K562 (cell line): ENCODE measurements around the gene PTPN7. TPM values are rescaled to one million over a fixed set of nuclear protein-coding genes. Genes with fewer than 3 reads are reported as not detected.

Experiments
- DNMT1 ChIP-seq: fragments of 450-650 bp; IDR thresholded peaks from 2 replicates; pipeline ENCODE4 v1.6.1; 2016; ENCODE audit warnings: antibody characterized with exemption, mild to moderate bottlenecking
- LARP7 ChIP-seq: fragments of 450-650 bp; IDR thresholded peaks from 2 replicates; pipeline ENCODE4 v1.6.1; 2016
- LCOR ChIP-seq: sonication (generic); formaldehyde crosslinking; IDR thresholded peaks from 2 replicates; pipeline ENCODE4 v1.8.0; 2022; ENCODE audit warnings: mild to moderate bottlenecking, missing genetic modification reagents
- MEF2A ChIP-seq: IDR thresholded peaks from 2 replicates; pipeline ENCODE4 v1.6.1; 2011; ENCODE audit warnings: low read depth, mild to moderate bottlenecking, low read length, moderate library complexity; ENCODE audit not compliant: control insufficient read depth
- MTA3 ChIP-seq: fragments of 450-650 bp; formaldehyde crosslinking; IDR thresholded peaks from 2 replicates; pipeline ENCODE4 v1.6.1; 2017; ENCODE audit warnings: mild to moderate bottlenecking, borderline replicate concordance
- MYC ChIP-seq, 2 experiments: fragments of 250-450 bp in 1 of 2; sonication (Bioruptor Pico) in 1 of 2; IDR thresholded peaks; 2 replicates each; pipeline versions ENCODE4 v1.5.1 to v1.6.1; 2012 to 2021; ENCODE audit warnings: low read depth in 2 of 2, borderline replicate concordance in 1 of 2, improper control_type of control experiment in 1 of 2, low read length in 1 of 2, mild to moderate bottlenecking in 1 of 2, moderate library complexity in 1 of 2
- POLR2AphosphoS2 ChIP-seq: IDR thresholded peaks from 2 replicates; pipeline ENCODE4 v1.6.1; 2012; ENCODE audit warnings: low read length, improper control_type of control experiment
- XRCC5 ChIP-seq: fragments of 200-400 bp; formaldehyde crosslinking; IDR thresholded peaks from 2 replicates; pipeline ENCODE4 v1.6.1; 2017; ENCODE audit warnings: low read depth, mild to moderate bottlenecking, low read length
- ZBED1 ChIP-seq: IDR thresholded peaks from 2 replicates; pipeline ENCODE4 v1.6.1; 2014
- ZBTB7A ChIP-seq: IDR thresholded peaks from 2 replicates; pipeline ENCODE4 v1.6.1; 2011; ENCODE audit warnings: low read depth, mild to moderate bottlenecking, low read length, moderate library complexity, borderline replicate concordance; ENCODE audit not compliant: control insufficient read depth
- ZNF175 ChIP-seq: fragments of 200-800 bp; sonication (Bioruptor generic); IDR thresholded peaks from 2 replicates; pipeline ENCODE4 v1.6.1; 2016; ENCODE audit warnings: low read depth, mild to moderate bottlenecking, missing genetic modification characterization, missing compliant biosample characterization
- polyA plus RNA-seq, 8 experiments: library from polyadenylated mRNA; depleted of rRNA in 4 of 8; stranded (reverse) in 5 of 8; unstranded in 3 of 8; fragments of >200 nt; fragmentation: Nextera tagmentation in 2 of 8; fragmentation: Illumina TruSeq in 1 of 8; extraction: Ambion mirVana in 2 of 8; extraction: Trizol in 1 of 8; gene quantifications; 2 replicates each; pipeline versions ENCODE4 v1.2.1 to v1.2.3, GENCODE V29; 2011 to 2014; ENCODE audit warnings: inconsistent platforms in 1 of 8, missing spikeins in 1 of 8
- total RNA-seq, 7 experiments: library from RNA; depleted of rRNA in 6 of 7; stranded (reverse); fragments of >200 nt in 6 of 7; fragmentation: Illumina TruSeq in 2 of 7; extraction: Trizol in 2 of 7; gene quantifications; 2 replicates each; pipeline versions ENCODE4 v1.2.1 to v1.2.3, GENCODE V29; 2011 to 2021; ENCODE audit warnings: low replicate concordance in 1 of 7
- TF ChIP-seq, protein P1 (sequence below): fragments of 450-650 bp; IDR thresholded peaks from 2 replicates; pipeline ENCODE4 v1.6.1; 2018; ENCODE audit not compliant: partially characterized antibody
- TF ChIP-seq, protein P2 (sequence below): fragments of 450-650 bp; IDR thresholded peaks from 2 replicates; pipeline ENCODE4 v1.6.1; 2017; ENCODE audit warnings: antibody characterized with exemption, mild to moderate bottlenecking
- TF ChIP-seq, protein P3 (sequence below), 2 experiments: fragments of 150-350 bp in 1 of 2; IDR thresholded peaks; 2 replicates each; pipeline ENCODE4 v1.6.1; 2012 to 2016; ENCODE audit warnings: low read depth in 2 of 2, low read length in 2 of 2, mild to moderate bottlenecking in 1 of 2, moderate library complexity in 1 of 2

The PTPN7 gene
- total and polyA plus RNA-seq, 9 of the 15 experiments (the other 6 are each of a cell fraction or from before 2014, with no cell fraction given) = 18.7 to 144 (median 120) TPM

- TF ChIP-seq, protein P1, sequence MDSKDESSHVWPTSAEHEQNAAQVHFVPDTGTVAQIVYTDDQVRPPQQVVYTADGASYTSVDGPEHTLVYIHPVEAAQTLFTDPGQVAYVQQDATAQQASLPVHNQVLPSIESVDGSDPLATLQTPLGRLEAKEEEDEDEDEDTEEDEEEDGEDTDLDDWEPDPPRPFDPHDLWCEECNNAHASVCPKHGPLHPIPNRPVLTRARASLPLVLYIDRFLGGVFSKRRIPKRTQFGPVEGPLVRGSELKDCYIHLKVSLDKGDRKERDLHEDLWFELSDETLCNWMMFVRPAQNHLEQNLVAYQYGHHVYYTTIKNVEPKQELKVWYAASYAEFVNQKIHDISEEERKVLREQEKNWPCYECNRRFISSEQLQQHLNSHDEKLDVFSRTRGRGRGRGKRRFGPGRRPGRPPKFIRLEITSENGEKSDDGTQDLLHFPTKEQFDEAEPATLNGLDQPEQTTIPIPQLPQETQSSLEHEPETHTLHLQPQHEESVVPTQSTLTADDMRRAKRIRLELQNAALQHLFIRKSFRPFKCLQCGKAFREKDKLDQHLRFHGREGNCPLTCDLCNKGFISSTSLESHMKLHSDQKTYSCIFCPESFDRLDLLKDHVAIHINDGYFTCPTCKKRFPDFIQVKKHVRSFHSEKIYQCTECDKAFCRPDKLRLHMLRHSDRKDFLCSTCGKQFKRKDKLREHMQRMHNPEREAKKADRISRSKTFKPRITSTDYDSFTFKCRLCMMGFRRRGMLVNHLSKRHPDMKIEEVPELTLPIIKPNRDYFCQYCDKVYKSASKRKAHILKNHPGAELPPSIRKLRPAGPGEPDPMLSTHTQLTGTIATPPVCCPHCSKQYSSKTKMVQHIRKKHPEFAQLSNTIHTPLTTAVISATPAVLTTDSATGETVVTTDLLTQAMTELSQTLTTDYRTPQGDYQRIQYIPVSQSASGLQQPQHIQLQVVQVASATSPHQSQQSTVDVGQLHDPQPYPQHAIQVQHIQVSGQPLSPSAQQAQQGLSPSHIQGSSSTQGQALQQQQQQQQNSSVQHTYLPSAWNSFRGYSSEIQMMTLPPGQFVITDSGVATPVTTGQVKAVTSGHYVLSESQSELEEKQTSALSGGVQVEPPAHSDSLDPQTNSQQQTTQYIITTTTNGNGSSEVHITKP = peak; percentile 1
- TF ChIP-seq POLR2AphosphoS2 = peak; percentile 56; the same call in 1 of the 2 replicates
- TF ChIP-seq, protein P2, sequence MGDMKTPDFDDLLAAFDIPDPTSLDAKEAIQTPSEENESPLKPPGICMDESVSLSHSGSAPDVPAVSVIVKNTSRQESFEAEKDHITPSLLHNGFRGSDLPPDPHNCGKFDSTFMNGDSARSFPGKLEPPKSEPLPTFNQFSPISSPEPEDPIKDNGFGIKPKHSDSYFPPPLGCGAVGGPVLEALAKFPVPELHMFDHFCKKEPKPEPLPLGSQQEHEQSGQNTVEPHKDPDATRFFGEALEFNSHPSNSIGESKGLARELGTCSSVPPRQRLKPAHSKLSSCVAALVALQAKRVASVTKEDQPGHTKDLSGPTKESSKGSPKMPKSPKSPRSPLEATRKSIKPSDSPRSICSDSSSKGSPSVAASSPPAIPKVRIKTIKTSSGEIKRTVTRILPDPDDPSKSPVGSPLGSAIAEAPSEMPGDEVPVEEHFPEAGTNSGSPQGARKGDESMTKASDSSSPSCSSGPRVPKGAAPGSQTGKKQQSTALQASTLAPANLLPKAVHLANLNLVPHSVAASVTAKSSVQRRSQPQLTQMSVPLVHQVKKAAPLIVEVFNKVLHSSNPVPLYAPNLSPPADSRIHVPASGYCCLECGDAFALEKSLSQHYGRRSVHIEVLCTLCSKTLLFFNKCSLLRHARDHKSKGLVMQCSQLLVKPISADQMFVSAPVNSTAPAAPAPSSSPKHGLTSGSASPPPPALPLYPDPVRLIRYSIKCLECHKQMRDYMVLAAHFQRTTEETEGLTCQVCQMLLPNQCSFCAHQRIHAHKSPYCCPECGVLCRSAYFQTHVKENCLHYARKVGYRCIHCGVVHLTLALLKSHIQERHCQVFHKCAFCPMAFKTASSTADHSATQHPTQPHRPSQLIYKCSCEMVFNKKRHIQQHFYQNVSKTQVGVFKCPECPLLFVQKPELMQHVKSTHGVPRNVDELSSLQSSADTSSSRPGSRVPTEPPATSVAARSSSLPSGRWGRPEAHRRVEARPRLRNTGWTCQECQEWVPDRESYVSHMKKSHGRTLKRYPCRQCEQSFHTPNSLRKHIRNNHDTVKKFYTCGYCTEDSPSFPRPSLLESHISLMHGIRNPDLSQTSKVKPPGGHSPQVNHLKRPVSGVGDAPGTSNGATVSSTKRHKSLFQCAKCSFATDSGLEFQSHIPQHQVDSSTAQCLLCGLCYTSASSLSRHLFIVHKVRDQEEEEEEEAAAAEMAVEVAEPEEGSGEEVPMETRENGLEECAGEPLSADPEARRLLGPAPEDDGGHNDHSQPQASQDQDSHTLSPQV = peak; percentile 78
- TF ChIP-seq MEF2A = no peak
- no peak for TF ChIP-seq LARP7
- TF ChIP-seq XRCC5 = 0 out of 2 replicates have a peak, but pooled peaks have one; percentile 21
- peak; percentile 83 for TF ChIP-seq ZBTB7A
- 0 out of 2 replicates have a peak, but pooled peaks have one; percentile 13 for TF ChIP-seq MTA3
- no peak for TF ChIP-seq ZBED1
- TF ChIP-seq LCOR (CRISPR knock-in tag) = 0 out of 2 replicates have a peak, but pooled peaks have one; percentile 16
- TF ChIP-seq ZNF175 (CRISPR knock-in tag) = peak; percentile 29; the same call in 1 of the 2 replicates
- no peak for TF ChIP-seq DNMT1
- TF ChIP-seq MYC (IDR thresholded peaks at IDR 0.05; ENCODE audit: low read depth, low read length) = peak; percentile 23; the same call in 1 of the 2 replicates
- TF ChIP-seq MYC (CRISPR knock-in tag; IDR thresholded peaks at IDR 0.05; ENCODE audit: borderline replicate concordance, low read depth) = no peak; the same call in 1 of the 2 replicates
- TF ChIP-seq, protein P3, sequence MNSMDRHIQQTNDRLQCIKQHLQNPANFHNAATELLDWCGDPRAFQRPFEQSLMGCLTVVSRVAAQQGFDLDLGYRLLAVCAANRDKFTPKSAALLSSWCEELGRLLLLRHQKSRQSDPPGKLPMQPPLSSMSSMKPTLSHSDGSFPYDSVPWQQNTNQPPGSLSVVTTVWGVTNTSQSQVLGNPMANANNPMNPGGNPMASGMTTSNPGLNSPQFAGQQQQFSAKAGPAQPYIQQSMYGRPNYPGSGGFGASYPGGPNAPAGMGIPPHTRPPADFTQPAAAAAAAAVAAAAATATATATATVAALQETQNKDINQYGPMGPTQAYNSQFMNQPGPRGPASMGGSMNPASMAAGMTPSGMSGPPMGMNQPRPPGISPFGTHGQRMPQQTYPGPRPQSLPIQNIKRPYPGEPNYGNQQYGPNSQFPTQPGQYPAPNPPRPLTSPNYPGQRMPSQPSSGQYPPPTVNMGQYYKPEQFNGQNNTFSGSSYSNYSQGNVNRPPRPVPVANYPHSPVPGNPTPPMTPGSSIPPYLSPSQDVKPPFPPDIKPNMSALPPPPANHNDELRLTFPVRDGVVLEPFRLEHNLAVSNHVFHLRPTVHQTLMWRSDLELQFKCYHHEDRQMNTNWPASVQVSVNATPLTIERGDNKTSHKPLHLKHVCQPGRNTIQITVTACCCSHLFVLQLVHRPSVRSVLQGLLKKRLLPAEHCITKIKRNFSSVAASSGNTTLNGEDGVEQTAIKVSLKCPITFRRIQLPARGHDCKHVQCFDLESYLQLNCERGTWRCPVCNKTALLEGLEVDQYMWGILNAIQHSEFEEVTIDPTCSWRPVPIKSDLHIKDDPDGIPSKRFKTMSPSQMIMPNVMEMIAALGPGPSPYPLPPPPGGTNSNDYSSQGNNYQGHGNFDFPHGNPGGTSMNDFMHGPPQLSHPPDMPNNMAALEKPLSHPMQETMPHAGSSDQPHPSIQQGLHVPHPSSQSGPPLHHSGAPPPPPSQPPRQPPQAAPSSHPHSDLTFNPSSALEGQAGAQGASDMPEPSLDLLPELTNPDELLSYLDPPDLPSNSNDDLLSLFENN (IDR thresholded peaks at IDR 0.05; ENCODE audit: low read depth in 2 of 2, low read length in 2 of 2) = peak in 1 of 2 experiments; percentile 26; a peak in 1 of 4 replicates
These were observed 997 bp upstream of the PTPN7 start (continued) for GRCh38 chr1:202161151-202162046.
